Lower leg skin (tissue), 4 donors: ENCODE measurements around the gene TMEM134. TPM values are rescaled to one million over a fixed set of nuclear protein-coding genes. Genes with fewer than 3 reads are reported as not detected.
A peak's percentile ranks its signal among the peaks of the same experiment; 100 is the strongest.

ENCODE experiments used
- DNase-seq, 2 donors: peaks; one replicate each; pipeline ENCODE4 v3.0.0-alpha.2; 2019; ENCODE audit warnings: low spot score in 2 of 2
- H3K4me3 ChIP-seq: fragments of 200-600 bp; sonication (generic); 2 replicates; pipeline ENCODE4 v1.5.1; 2017; ENCODE audit warnings: mild to moderate bottlenecking, low read depth; ENCODE audit not compliant: poor library complexity, severe bottlenecking
- CTCF ChIP-seq, 3 donors: fragments of 450-650 bp; IDR thresholded peaks; one replicate each; pipeline ENCODE4 v1.5.1; 2016; ENCODE audit warnings: antibody characterized with exemption in 3 of 3, mild to moderate bottlenecking in 3 of 3, moderate library complexity in 2 of 3
- POLR2A ChIP-seq, 2 donors: fragments of 450-650 bp; IDR thresholded peaks; one replicate each; pipeline ENCODE4 v1.6.1; 2016 to 2017; ENCODE audit warnings: antibody characterized with exemption in 2 of 2, mild to moderate bottlenecking in 1 of 2, moderate library complexity in 1 of 2
- WGBS, 2 donors: methylation state at CpG; one replicate each; pipeline ENCODE4 v1.1.5; 2018; 5-methylcytosine and 5-hydroxymethylcytosine counted together
- intact Hi-C: fragments of 100-400 bp; cut with DNase I; formaldehyde crosslinking; loops from one replicate; pipeline ENCODE4 v1.15.0; 2023; ENCODE audit warnings: low total_unique reads
- total RNA-seq, 4 donors: library from RNA; depleted of rRNA; stranded (reverse); fragments of >200 nt; gene quantifications; one replicate each; pipeline ENCODE4 v1.1.0, GENCODE V29; 2016

The TMEM134 gene
- total RNA-seq, 4 donors from 2014 or later, result 202 to 374 (median 252) TPM

GRCh38 chr11:67465189-67465510 lies 3.9 kb downstream of the TMEM134 start:
- TF ChIP-seq CTCF (IDR thresholded peaks at IDR 0.05) (no peak), POLR2A (IDR thresholded peaks at IDR 0.05) (no peak)
- DNase-seq, result no peak
- no peak overlapping the region for H3K4me3 ChIP-seq
- WGBS, 2 donors, result 41 to 43% methylated on average over 3 of the region's 3 CpGs
- intact Hi-C loops, result no loop called here

- peak overlapping the region; percentile 8 for H3K4me3 ChIP-seq
- intact Hi-C loops, result no loop called here
- TF ChIP-seq CTCF (IDR thresholded peaks at IDR 0.05) (no peak), POLR2A (IDR thresholded peaks at IDR 0.05) (no peak)
- DNase-seq, result peak; percentile 84 to 97
- WGBS, 2 donors, result 22 to 24% methylated on average over 21 to 50 of the region's 56 CpGs
Measured at GRCh38 chr11:67464411-67465188, 4.5 kb downstream of the TMEM134 start.

GRCh38 chr11:67463680-67464410 lies 5.2 kb downstream of the TMEM134 start:
- TF ChIP-seq CTCF (IDR thresholded peaks at IDR 0.05) (no peak), POLR2A (IDR thresholded peaks at IDR 0.05) (no peak)
- peak; percentile 80 to 96 for DNase-seq
- no peak overlapping the region for H3K4me3 ChIP-seq
- intact Hi-C loops, result no loop called here
- WGBS, 2 donors, result 45 to 68% methylated on average over 14 to 20 of the region's 20 CpGs

- intact Hi-C loops, result no loop called here
- WGBS, 2 donors, result 71 to 72% methylated on average over 9 to 10 of the region's 10 CpGs
- H3K4me3 ChIP-seq, result no peak overlapping the region
- no peak for TF ChIP-seq CTCF (IDR thresholded peaks at IDR 0.05)
- no peak for TF ChIP-seq POLR2A (IDR thresholded peaks at IDR 0.05)
- DNase-seq, result no peak
Measured at GRCh38 chr11:67463186-67463585, 5.9 kb downstream of the TMEM134 start.

GRCh38 chr11:67458266-67458665 lies 10.8 kb downstream of the TMEM134 start:
- no peak for DNase-seq
- H3K4me3 ChIP-seq, result no peak overlapping the region
- intact Hi-C loops, result no loop called here
- WGBS, 2 donors, result 85 to 88% methylated on average over 19 of the region's 19 CpGs
- TF ChIP-seq CTCF (IDR thresholded peaks at IDR 0.05) (no peak), POLR2A (IDR thresholded peaks at IDR 0.05) (no peak)
